NCI-H2029 treated with DMSO at 0.1 percent for 48 hours (cell line): ENCODE data around the gene TNFAIP8L1.
A peak's percentile ranks its signal among the peaks of the same experiment; 100 is the strongest.

Source experiments
- DNase-seq: peaks from one replicate; lab custom pipeline; 2025; lab: John Stamatoyannopoulos, UW

The TNFAIP8L1 gene

DNA sequence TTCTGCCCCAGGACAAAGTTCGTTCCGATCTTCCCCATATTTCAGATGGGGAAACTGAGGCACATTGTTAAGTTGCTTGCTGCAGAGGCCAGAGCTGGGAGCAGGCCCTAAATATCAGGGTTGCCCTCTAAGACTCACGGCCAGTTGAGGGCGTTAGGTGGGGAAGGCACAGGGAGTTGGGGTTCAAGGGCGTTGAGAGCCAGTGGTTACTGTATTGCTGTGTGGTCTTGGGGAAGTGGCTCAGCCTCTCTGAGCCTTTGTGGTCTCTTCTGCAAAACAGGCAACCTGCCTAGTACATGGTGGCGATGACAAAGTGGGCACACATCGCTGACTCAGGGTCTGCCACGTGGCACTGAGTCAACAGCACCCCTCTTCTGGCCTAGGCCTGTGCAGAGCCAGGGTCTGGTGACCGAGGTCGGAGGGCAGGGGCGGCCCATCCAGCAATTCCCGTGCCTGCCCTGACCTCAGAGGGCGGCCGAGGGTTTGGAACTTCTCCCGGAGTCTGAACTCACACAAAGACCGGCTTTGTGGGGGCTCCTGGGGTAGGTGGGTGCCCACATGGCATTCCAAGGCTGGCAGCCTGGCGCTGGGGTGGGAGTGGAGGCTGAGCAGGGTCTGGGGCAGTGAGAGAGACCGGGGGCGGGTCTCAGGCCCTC is 10.2 kb downstream of the TNFAIP8L1 start:
- DNase-seq, result no peak

DNA sequence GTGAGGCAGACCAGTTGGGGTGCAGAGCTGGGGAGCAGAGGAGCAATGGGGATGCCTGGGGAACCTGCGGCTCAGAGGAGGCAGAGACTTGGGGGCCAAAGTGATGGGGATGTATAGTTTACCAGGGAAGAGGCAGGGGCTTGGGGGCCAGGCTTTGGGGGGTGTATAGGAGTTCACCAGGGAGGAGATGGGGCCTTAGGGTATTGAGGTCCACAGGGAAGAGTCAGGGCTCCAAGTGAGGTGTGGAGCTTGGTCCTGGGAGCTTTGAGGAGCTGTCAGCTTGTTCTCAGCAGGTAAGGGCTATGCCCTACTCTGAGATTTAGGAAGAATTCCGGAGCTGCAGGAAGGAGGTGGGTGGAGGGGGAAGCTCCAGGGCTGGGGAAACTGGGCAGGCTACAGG is 10.8 kb downstream of the TNFAIP8L1 start:
- DNase-seq, result no peak

DNA sequence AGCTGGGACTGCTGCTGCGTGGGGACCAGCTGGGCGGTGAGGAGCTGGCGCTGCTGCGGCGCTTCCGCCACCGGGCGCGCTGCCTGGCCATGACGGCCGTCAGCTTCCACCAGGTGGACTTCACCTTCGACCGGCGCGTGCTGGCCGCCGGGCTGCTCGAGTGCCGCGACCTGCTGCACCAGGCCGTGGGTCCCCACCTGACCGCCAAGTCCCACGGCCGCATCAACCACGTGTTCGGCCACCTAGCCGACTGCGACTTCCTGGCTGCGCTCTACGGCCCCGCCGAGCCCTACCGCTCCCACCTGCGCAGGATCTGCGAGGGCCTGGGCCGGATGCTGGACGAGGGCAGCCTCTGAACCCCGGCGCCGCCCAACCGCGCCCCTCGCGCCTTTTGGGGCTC is 12.8 kb downstream of the TNFAIP8L1 start:
- no peak for DNase-seq

DNA sequence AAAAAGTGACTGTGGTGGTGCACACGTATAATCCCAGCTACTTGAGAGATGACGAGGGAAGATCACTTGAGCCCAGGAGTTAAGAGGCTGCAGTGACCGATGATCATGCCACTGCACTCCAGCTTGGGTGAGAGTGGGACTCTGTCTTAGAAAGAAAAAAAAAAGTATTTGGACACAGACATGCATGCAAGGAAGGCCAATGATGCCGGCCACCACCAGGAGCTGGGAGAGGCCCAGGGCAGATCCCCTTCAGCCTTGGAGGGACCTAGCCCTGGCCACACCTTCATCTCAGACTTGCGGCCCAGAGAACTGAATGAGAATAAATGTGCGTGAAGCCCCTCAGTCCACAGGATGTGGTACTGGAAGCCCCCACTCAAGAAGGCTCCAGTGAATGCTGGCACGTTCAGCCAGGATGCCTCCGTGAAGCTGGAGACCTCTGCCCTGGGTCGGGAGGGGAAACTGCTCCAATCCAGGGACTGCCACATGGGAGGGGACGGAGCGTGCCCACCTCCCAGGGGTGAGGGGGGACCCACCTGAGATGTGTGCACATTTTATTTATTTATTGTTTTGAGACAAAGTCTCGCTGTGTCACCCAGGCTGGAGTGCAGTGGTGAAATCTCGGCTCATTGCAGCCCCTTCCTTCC is 14.6 kb downstream of the TNFAIP8L1 start:
- DNase-seq, result no peak

DNA sequence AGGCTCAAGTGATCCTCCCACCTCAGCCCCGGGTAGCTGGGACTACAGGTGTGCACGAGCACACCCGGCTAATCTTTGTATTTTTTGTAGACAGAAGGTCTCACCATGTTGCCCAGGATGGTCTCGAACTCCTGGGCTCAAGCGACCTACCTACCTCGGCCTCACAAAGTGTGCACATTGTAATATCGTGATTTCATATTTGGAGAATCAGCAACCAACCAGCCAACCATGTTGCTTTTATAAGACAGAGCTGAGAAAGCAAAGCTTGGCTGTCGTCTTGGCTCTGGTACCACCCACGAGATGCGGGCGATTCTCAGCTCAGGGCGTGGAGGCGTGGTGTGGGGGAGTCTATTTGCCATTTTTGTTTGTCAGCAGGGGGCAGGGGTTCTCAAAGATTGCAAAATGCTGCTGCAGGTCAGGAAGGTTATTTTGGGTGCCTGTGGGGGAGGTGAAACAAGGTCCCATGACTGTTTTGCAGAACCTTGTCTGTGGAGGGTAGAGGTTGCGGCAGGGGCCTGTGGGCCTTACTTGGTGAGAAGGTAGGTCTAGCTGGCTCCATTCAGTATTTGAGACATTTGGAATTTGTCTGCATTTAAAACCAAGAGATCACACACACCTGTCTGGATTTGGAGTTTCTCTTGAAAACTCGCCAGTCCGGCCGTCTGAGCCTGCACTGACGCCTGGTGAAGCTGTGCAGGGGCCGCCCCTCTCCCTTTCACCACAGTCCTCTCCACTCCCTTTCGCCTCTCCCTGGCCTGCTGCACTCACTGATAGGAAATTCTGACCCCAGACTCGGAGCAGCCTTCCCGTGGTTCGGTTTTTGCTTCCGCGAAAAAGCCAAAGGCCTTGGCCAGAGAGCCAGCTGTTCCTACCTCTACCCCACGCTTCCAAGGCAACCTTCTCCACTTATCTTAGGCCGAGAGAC is 15.4 kb downstream of the TNFAIP8L1 start:
- DNase-seq, result no peak

DNA sequence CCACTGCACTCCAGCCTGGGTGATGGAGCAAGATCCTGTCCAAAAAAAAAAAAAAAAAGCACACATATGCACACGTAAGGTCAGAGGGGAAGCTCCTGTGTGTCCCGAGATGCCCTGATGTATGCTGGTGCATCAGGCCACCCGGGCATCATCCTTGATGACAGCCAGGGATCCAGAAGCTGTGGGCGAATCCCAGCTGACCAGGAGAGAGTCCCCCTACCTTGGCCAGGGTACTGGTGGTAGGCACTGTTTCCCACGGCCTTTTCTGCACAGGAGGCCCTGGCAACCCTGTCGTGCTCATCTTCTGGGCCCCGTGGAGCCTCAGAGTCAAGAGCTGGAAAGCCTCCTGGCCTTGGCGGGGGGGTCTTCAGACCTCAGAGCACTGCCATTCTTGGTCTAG is 16.8 kb downstream of the TNFAIP8L1 start:
- DNase-seq, result no peak

DNA sequence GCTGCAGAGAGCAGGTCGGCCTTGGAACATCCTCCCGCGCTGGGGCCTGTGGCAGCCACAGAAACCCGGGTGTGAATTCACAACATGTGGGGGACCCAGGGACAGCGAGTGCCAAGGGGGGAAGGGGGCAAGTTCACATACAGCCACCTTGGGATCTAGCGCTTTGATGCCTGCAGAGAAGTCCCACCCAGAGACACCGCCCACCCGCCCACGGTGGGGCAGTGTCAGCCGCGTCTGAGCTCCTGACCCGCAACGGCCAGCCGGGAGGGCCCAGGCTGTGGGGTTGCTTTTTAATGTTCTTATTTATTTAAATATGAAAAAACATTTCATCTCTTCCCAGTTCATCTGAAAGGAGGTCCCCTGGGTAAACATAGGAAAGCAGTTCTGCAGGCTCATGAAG is 17.9 kb downstream of the TNFAIP8L1 start:
- no peak for DNase-seq

DNA sequence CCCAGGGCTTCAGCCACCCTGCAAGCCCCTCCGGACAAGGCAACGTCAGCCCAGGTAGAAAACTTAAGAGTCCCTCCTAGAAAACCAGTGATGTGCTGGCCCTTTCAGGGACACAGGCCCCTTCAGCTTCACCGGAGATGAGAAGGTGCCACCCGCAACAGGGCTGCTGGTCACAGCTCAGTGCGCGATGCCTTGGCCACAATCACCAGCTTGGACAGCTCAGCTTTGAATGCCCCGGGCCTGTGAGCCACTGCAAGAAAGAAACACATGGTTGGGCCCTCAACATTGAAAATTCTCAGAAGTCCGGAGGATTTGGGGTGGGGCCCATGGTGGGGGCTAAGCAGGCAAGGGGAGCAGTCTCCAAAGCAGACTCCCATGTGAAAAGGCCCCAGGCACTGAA is 18.5 kb downstream of the TNFAIP8L1 start:
- no peak for DNase-seq

DNA sequence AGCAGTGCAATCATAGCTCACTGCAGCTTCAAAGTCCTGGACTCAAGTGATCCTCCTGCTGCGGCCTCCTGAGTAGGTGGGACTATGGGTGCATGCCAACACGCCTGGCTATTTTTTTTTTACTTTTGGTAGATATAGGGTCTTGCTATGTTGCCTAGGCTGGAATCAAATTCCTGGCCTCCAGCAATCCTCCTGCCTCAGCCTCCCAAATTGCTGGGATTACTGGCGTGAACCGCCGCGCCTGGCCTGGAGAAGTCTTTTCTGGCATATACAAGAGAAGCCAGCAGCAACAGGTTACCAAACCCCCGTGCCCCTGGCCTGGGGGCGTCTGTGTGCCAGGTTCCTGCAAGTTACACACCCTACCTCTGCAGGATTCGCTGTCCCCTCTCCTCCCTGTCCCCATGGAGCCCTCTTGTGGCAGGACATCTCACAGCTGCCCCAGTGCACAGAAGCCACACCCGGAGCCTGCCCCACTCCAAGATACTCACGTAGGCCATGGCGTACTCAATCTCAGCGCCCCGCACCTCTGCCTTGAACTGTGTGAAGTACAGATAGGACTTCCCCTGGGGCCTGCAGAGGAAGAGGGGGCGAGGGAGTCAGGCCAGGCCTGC is 21.0 kb downstream of the TNFAIP8L1 start:
- no peak for DNase-seq

DNA sequence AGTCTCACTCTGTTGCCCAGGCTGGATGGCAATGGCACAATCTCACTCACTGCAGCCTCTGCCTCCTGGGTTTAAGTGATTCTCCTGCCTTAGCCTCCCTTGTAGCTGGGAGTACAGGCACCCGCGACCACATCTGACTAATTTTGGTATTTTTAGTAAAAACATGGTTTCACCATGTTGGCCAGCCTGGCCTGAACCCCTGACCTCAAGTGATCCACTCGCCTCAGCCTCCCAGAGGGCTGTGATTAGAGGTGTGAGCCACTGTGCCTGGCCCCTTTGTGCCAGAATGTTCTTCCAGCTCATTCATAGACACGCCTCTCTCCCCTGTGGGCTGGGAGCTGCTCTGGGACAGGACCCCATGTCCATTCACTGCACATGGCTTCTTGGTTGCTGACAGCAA is 21.7 kb downstream of the TNFAIP8L1 start:
- no peak for DNase-seq

DNA sequence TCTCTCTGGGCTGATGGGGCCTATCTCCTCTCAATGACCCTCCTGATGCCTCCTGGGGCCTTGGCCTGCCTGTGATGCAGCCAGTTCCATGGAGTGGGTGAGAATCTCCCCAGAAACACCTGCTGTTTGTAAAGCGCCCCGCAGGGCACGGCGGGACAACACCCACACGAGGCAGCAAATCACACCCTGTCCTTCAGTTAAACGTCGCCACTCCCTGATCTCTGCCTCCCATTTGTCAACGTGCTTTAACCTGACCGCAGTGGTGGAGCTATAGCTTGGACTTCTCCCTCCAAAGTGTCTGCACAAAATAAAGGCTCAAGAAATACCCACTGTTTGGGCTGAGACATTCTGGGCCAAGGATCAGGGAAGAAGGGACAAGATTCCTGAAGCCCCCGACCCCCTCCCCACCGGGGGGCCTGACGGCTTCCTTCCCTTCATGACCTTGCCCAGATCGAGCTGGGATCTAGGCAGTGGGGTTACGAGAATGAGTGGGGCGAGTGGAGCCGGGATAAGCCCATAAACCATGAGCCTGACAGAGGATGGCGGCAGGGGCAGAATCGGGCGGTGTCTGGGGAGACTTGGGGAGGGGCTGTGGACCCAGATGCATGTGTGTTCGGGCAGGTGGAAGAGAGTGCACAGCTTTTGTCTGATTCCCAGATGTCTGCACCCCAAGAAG is 22.8 kb downstream of the TNFAIP8L1 start:
- DNase-seq, result no peak

DNA sequence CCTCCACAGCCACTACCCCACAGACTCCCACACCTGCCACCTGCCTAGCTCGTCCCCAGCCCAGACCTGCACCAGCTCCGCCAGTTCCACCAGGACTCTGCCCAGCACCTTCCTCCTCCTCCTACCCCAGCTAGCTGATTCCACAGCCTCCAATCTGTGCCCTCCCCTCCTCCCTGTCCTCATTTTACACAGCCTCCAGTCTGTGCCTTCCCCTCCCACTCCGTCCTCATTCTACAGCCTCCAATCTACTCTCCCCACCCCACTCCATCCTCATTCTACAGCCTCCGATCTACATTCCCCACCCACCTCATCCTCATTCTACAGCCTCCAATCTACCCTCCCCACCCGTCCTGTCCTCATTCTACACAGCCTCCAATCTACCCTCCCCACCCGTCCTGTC is 23.5 kb downstream of the TNFAIP8L1 start:
- no peak for DNase-seq

DNA sequence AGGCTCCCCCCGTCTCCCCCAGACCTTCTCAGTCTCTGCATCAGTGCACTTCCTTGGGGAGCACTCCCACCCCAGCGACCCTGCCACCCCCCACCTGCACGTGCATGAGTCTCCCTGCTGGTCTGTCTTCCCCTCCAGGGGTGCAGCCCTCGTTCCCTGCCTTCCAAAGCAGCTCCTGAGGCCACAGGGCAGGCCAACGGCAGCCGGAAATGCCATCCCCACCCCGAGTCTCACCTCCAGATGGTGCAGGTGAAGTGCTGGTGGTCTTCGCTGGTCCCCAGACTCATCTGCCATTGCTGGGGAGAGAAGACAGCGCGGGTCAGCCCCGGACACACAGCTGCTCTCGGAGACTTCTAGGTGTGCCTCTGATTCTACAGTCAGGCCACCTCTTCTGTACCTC is 25.3 kb downstream of the TNFAIP8L1 start:
- no peak for DNase-seq

DNA sequence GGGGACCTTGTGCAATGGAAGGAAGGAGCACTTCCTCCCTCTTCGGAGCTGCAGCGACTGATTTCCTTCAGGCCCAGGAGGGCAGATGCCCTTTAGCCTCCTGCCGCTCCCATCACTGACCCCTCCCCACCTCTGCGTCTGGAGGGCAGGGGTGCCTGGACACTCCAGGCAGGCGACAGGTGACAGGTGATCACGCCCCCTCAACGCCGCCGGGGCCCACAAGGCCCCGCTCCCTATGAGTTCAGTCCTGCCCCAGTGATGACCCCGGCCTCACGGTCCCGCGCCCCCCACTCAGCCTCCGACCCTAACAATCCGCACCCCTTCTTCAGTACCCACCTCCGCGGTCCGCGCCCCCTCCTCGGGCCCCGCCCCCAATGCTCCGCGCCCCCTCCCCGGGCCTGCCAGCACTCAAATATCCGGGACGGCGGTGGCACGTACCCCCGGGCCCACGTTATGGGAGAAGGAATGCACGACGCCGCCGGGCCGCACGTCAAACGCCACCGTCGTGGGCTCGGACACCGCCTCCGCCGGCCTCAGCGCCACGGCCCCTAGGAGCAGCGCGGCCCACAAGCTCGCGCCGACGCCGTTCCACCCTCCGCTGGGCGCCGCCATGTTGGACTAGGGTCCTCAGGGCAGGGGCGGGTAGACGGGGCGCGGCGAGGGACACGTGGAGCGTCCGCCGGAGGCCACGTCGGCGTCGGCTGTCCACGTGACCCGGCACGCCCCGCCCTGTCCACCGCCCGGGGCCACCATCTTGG is 30.6 kb downstream of the TNFAIP8L1 start, which contains the start of gene MYDGF:
MYDGF (minus strand) TSS at position 620 of the 758 bp plus-strand sequence; CDS start at position 612, 8 bp downstream.
- DNase-seq, result peak; percentile 47

DNA sequence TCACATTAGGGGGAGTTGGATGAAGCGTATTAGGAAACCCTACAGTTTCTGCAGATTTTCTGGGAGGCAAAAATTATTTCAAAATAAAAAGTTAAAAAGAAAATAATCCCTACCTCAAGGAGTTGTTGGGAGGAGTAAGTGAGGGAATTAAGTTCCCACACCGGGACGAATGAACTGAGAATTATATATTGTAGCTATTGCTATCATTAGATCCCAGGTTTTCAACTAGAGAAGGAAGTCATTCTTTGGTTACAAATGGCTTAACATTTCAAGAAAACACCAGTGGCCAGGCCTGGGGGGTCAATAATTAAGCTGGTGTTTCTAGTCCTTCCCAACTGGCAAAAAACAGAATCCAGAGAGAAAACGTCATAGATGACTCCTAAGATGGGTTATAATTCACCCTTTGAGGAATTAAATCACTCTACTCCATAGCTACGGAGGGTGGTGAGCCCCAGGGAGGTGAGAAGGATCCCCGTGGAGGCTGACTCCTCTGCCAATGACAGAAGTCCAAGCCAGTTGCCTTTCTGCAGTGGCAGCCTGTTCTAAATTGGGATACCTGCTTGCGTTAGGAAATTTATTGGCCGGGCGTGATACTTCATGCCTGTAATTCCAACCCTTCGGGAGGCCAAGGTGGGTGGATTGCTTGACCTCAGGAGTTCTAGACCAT is 32.0 kb downstream of the TNFAIP8L1 start:
- no peak for DNase-seq

DNA sequence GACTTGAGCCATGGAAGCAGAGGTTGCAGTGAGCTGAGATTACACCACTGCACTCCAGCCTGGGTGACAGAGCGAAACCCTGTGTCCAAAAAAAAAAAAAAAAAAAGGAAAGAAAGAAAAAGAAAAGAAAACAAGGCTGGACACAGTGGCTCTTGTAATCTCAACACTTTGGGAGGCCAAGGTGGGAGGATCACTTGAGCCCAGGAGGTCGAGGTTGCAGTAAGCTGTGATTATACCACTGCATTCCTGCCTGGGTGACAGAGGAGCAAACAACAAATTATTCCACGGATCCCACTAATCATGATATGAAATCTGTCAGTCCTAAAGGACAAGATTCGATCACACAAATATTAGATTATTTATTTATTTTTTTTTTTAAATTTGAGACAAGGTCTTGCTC is 33.9 kb downstream of the TNFAIP8L1 start:
- DNase-seq, result no peak

DNA sequence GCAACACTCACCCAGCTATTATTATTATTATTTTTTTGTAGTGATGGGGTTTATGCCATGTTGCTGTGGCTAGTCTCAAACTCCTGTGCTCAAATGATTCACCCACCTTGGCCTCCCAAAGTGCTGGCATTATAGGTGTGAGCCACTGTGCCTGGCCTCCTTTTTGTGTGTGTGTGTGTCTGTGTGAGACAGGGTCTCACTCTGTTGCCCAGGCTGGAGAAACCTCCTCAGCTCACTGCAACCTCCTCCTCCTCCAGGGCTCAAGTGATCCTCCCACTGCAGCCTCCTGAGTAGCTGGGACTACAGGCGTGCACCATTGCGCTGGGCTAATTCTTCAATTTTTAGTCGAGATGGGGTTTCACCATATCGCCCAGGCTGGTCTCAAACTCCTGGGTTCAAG is 34.4 kb downstream of the TNFAIP8L1 start:
- DNase-seq, result no peak

DNA sequence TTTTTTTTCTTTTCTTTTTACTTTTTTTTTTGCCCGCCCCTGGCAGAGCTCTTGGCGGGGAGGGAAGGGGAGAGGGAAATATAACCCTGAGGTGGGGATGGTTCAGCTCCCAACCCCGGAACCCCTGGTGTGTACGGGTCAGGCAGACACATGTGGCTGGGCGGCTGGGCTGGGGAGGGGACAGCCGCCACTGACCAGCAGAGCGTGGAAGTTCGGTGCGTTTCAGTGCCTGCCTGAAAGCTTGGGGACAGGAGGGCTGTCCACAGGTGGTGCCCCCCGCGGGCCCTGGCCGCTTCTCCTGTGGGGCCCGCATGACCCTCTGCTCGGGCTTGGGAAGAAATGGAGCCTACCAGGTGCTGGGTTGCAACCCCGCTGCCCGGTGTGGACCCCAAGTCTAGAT is 36.0 kb downstream of the TNFAIP8L1 start:
- DNase-seq, result no peak

DNA sequence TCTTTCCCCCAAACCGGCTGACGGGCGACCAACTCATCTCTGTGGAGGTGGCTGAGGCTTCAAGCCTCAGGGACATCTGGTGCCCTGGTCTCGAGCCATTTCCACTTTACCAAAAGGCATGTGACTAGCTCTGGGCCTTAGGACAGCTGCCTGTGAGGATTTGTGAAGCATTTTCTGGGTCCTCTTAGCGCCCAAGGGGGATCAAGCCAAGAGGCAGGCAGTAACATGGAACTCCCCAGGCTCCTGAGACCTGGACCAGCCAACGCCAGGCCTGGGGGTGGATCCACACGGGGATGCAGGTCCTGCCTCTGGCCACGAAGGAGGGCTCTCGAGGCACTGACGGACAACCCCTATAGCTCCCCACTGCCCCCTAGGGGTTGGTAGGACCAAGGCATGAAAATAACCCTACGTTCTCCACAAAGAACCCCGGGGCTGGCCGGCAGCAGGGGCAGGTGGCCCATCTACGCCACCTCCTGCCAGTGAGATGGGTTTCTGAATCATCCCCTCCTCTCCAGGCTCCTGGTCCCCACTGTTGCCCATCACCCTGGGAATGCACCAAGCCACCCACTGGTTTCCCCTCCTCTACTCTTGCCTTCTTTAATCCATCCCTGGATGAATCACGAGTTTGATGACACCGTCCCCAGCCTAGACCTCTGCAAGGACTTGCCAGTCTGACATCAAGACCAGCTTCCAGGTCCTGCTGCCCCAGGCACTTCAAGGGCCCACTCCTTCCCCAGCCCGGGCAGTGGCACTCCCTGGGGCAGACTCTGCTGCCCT is 37.8 kb downstream of the TNFAIP8L1 start:
- no peak for DNase-seq
